ENCODE data around the gene REP15. TPM values are rescaled to one million over a fixed set of nuclear protein-coding genes. Genes with fewer than 3 reads are reported as not detected.

REP15 gene
- total RNA-seq, 2 experiments from 2014 or later, result not detected

DNA sequence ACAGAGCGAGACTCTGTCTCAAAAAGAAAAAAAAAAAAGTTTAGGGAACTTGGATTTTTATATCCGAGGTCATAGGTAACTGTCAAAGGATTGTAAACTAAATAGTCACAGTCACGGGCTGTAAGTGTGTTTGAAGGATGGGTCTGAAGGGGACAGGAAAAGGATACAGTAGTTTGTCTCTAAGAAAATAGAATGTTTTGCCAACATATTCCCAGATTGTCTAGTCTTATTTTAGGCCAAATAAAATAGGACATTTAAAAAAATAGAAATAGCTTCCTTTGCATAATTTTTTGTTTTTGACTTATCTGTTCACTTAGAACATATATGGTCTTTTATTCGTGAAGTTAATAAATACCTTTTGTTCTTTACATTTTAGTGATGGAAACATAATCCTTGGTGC lies 24.2 kb upstream of the REP15 start:
- TF ChIP-seq, protein P1, sequence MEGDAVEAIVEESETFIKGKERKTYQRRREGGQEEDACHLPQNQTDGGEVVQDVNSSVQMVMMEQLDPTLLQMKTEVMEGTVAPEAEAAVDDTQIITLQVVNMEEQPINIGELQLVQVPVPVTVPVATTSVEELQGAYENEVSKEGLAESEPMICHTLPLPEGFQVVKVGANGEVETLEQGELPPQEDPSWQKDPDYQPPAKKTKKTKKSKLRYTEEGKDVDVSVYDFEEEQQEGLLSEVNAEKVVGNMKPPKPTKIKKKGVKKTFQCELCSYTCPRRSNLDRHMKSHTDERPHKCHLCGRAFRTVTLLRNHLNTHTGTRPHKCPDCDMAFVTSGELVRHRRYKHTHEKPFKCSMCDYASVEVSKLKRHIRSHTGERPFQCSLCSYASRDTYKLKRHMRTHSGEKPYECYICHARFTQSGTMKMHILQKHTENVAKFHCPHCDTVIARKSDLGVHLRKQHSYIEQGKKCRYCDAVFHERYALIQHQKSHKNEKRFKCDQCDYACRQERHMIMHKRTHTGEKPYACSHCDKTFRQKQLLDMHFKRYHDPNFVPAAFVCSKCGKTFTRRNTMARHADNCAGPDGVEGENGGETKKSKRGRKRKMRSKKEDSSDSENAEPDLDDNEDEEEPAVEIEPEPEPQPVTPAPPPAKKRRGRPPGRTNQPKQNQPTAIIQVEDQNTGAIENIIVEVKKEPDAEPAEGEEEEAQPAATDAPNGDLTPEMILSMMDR (IDR thresholded peaks at IDR 0.05), result no peak
- Histone ChIP-seq H3K4me1 (ENCODE audit: insufficient read depth, low read length) (no peaks in the 10 kb centered on the region), H3K9me3 (ENCODE audit: control insufficient read depth in 1 of 2, insufficient read depth in 1 of 2, low read length in 2 of 2) (no peaks in the 10 kb centered on the region), H3K27me3 (ENCODE audit: control insufficient read depth in 1 of 2, insufficient read depth in 2 of 2, low read length in 2 of 2) (no peaks in the 10 kb centered on the region), H3K36me3 (ENCODE audit: insufficient read depth, low read length) (no peaks in the 10 kb centered on the region), H3K27ac (ENCODE audit: low read depth in 1 of 2, low read length in 2 of 2) (no peak overlapping the region), H3K4me3 (ENCODE audit: low read length) (no peak overlapping the region)
- intact Hi-C loops (cut with DNase I, micrococcal nuclease), result no loop called here
- Mint-ChIP-seq H3K27me3 (no peaks in the 10 kb centered on the region), H3K4me3 (no peak overlapping the region), H3K9me3 (no peaks in the 10 kb centered on the region), H3K27ac (no peak overlapping the region), H3K4me1 (ENCODE audit: low read depth) (no peaks in the 10 kb centered on the region), H3K36me3 (ENCODE audit: low read depth) (peaks cover 20% of the 10 kb centered on the region)
- POLR2A ChIA-PET, result no interaction called here
- CTCF ChIA-PET, result no interaction called here
- DNase-seq, result no peak
- ATAC-seq (ENCODE audit: poor library complexity), result no peak

GRCh38 chr12:27672643-27673042 lies 23.6 kb upstream of the REP15 start:
- H3K4me1 ChIP-seq (ENCODE audit: insufficient read depth, low read length), result no peaks in the 10 kb centered on the region
- CTCF ChIA-PET, result no interaction called here
- Mint-ChIP-seq H3K4me1 (ENCODE audit: low read depth) (no peaks in the 10 kb centered on the region), H3K27me3 (no peaks in the 10 kb centered on the region), H3K4me3 (no peak overlapping the region), H3K36me3 (ENCODE audit: low read depth) (peaks cover 16% of the 10 kb centered on the region), H3K27ac (no peak overlapping the region), H3K9me3 (no peaks in the 10 kb centered on the region)
- no peaks in the 10 kb centered on the region for H3K27me3 ChIP-seq (ENCODE audit: control insufficient read depth in 1 of 2, insufficient read depth in 2 of 2, low read length in 2 of 2)
- H3K27ac ChIP-seq (ENCODE audit: low read depth in 1 of 2, low read length in 2 of 2), result no peak overlapping the region
- ATAC-seq (ENCODE audit: poor library complexity) (no peak), DNase-seq (no peak)
- no peaks in the 10 kb centered on the region for H3K9me3 ChIP-seq (ENCODE audit: control insufficient read depth in 1 of 2, insufficient read depth in 1 of 2, low read length in 2 of 2)
- TF ChIP-seq, protein P1 (IDR thresholded peaks at IDR 0.05), result no peak
- POLR2A ChIA-PET, result no interaction called here
- intact Hi-C loops (cut with DNase I, micrococcal nuclease), result no loop called here
- H3K4me3 ChIP-seq (ENCODE audit: low read length), result no peak overlapping the region
- no peaks in the 10 kb centered on the region for H3K36me3 ChIP-seq (ENCODE audit: insufficient read depth, low read length)

DNA sequence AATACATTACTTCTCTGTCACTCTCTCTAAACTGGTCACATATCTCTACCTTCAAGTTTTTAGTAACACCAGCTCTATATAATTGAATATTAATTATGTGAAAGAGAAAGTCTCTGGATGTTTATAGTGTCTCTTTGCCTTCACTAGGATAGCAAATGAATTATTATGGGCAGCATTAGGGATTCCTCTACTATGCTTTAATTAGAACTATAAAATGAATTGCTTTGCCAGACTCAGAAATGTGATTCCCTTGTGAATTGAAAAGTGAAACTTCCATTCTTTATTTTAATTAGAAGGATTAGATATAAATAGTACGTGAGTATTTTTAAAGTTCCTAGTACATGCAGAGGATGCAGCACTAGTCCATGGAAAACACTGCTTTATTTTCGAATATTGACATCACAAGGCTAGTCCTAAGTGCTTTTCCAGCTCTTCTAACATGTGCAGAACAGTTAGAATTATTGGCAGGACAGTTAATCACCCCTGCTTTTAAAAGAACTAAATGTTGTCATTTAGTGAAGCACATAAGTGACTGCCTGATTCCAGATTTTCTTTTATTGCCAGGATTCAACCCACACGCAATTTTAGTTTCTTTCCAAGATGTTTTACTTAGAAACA lies 23.0 kb upstream of the REP15 start:
- no peaks in the 10 kb centered on the region for H3K27me3 ChIP-seq (ENCODE audit: control insufficient read depth in 1 of 2, insufficient read depth in 2 of 2, low read length in 2 of 2)
- H3K9me3 ChIP-seq (ENCODE audit: control insufficient read depth in 1 of 2, insufficient read depth in 1 of 2, low read length in 2 of 2), result no peaks in the 10 kb centered on the region
- Mint-ChIP-seq H3K27me3 (no peaks in the 10 kb centered on the region), H3K4me3 (no peak overlapping the region), H3K36me3 (ENCODE audit: low read depth) (peaks cover 11% of the 10 kb centered on the region), H3K27ac (no peak overlapping the region), H3K4me1 (ENCODE audit: low read depth) (no peaks in the 10 kb centered on the region), H3K9me3 (no peaks in the 10 kb centered on the region)
- no peaks in the 10 kb centered on the region for H3K36me3 ChIP-seq (ENCODE audit: insufficient read depth, low read length)
- H3K4me1 ChIP-seq (ENCODE audit: insufficient read depth, low read length), result no peaks in the 10 kb centered on the region
- TF ChIP-seq, protein P1 (IDR thresholded peaks at IDR 0.05), result no peak
- intact Hi-C loops (cut with DNase I, micrococcal nuclease), result no loop called here
- DNase-seq, result no peak
- ChIA-PET POLR2A (no interaction called here), CTCF (no interaction called here)
- no peak overlapping the region for H3K4me3 ChIP-seq (ENCODE audit: low read length)
- ATAC-seq (ENCODE audit: poor library complexity), result no peak
- H3K27ac ChIP-seq (ENCODE audit: low read depth in 1 of 2, low read length in 2 of 2), result no peak overlapping the region
